HCT116 (cell line): ENCODE results near the gene ARR3. TPM values are rescaled to one million over a fixed set of nuclear protein-coding genes. Genes with fewer than 3 reads are reported as not detected.
A peak's percentile ranks its signal among the peaks of the same experiment; 100 is the strongest.

Experiments used
- ATF3 ChIP-seq: IDR thresholded peaks from 2 replicates; pipeline ENCODE4 v1.6.1; 2012
- CBX3 ChIP-seq: IDR thresholded peaks from 2 replicates; pipeline ENCODE4 v1.6.1; 2012; ENCODE audit warnings: low read depth
- EZH2 ChIP-seq: fragments of 200-600 bp; sonication (generic); IDR thresholded peaks from 2 replicates; pipeline ENCODE4 v1.6.1; 2017; ENCODE audit warnings: antibody characterized with exemption, mixed run types
- JUND ChIP-seq: IDR thresholded peaks from 2 replicates; pipeline ENCODE4 v1.6.1; 2012
- POLR2A ChIP-seq: IDR thresholded peaks from 2 replicates; pipeline ENCODE4 v1.7.0; 2011; ENCODE audit warnings: borderline replicate concordance; ENCODE audit not compliant: insufficient read depth, insufficient read length; ENCODE audit errors: extremely low read depth
- REST ChIP-seq: IDR thresholded peaks from 2 replicates; pipeline ENCODE4 v1.6.1; 2012; ENCODE audit warnings: low read depth
- SIN3A ChIP-seq: IDR thresholded peaks from 2 replicates; pipeline ENCODE4 v1.6.1; 2012; ENCODE audit warnings: low read depth
- TCF7L2 ChIP-seq: IDR thresholded peaks from 2 replicates; pipeline ENCODE4 v1.7.0; 2011; ENCODE audit warnings: borderline replicate concordance, inconsistent platforms; ENCODE audit not compliant: insufficient read depth, insufficient read length; ENCODE audit errors: extremely low read depth
- YY1 ChIP-seq: IDR thresholded peaks from 2 replicates; pipeline ENCODE4 v1.6.1; 2011; ENCODE audit warnings: low read length, low read depth, moderate library complexity, mild to moderate bottlenecking; ENCODE audit not compliant: insufficient replicate concordance; ENCODE audit errors: extremely low read depth
- ZNF274 ChIP-seq: fragments of 200-500 bp; sonication (Bioruptor generic); IDR thresholded peaks from 2 replicates; pipeline ENCODE4 v1.6.1; 2014; ENCODE audit warnings: mild to moderate bottlenecking, low read depth, low read length, inconsistent platforms
- total RNA-seq: library from RNA; stranded (reverse); gene quantifications from one replicate; pipeline ENCODE4 v1.2.1, GENCODE V29; 2021; ENCODE audit not compliant: unreplicated experiment

The ARR3 gene
- total RNA-seq, 1 experiment from 2014 or later: not detected

GRCh38 chrX:70289793-70290770, 21.9 kb downstream of the ARR3 start, which contains the start of the genes KIF4A and PDZD11 (continued):
- no peak for TF ChIP-seq REST
- TF ChIP-seq ZNF274: no peak
- no peak for TF ChIP-seq TCF7L2
- no peak for TF ChIP-seq EZH2
- TF ChIP-seq POLR2A: peak; percentile 71
- TF ChIP-seq JUND: no peak
- no peak for TF ChIP-seq CBX3
- TF ChIP-seq YY1: no peak
- no peak for TF ChIP-seq ATF3
- peak; percentile 79; the same call in 1 of the 2 replicates for TF ChIP-seq SIN3A
